C4-2B (cell line): ENCODE measurements around the gene MAP1LC3C.
"Not testable (repeated sequence)": the region's sequence is repeated elsewhere in the genome, so short reads cannot be mapped to it uniquely, and the experiment has no call there.

ENCODE experiments used
- ZFX ChIP-seq: fragments of 450-650 bp; IDR thresholded peaks from 2 replicates; pipeline ENCODE4 v1.6.1; 2017
- TF ChIP-seq, protein P1 (sequence below): fragments of 450-650 bp; conservative IDR thresholded peaks from 2 replicates; pipeline ENCODE4 v1.5.1; 2017; ENCODE audit warnings: mild to moderate bottlenecking

DNA sequence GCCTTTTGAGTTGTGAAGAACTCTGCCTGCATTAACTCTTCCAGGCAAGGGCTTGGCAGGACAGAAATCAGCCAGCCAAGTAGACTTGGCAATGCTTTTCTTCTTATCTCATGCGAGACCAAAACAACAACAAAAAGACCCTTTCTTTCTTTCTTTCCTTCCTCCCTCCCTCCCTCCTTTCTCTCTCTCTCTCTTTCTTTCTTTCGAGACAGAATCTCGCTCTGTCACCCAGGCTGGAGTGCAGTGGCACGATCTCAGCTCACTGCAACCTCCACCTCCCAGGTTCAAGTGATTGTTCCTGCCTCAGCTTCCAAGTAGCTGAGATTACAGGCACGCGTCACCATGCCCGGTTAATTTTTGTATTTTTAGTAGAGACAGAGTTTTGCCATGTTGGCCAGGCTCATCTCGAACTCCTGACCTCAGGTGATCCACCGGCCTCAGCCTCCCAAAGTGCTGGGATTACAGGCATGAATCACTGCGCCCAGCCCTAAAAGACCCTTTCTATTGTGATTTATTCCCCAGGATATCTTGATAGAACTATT lies 10.4 kb downstream of the MAP1LC3C start:
- TF ChIP-seq, protein P1, sequence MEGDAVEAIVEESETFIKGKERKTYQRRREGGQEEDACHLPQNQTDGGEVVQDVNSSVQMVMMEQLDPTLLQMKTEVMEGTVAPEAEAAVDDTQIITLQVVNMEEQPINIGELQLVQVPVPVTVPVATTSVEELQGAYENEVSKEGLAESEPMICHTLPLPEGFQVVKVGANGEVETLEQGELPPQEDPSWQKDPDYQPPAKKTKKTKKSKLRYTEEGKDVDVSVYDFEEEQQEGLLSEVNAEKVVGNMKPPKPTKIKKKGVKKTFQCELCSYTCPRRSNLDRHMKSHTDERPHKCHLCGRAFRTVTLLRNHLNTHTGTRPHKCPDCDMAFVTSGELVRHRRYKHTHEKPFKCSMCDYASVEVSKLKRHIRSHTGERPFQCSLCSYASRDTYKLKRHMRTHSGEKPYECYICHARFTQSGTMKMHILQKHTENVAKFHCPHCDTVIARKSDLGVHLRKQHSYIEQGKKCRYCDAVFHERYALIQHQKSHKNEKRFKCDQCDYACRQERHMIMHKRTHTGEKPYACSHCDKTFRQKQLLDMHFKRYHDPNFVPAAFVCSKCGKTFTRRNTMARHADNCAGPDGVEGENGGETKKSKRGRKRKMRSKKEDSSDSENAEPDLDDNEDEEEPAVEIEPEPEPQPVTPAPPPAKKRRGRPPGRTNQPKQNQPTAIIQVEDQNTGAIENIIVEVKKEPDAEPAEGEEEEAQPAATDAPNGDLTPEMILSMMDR: not testable (repeated sequence)
- TF ChIP-seq ZFX: not testable (repeated sequence)
